Measurements from ENCODE around the gene TMEM120B. TPM values are rescaled to one million over a fixed set of nuclear protein-coding genes. Genes with fewer than 3 reads are reported as not detected.
A peak's percentile ranks its signal among the peaks of the same experiment; 100 is the strongest.

TMEM120B gene
- total RNA-seq, 6 donors from 2014 or later, result 8.9 to 23.0 (median 14.2) TPM

DNA sequence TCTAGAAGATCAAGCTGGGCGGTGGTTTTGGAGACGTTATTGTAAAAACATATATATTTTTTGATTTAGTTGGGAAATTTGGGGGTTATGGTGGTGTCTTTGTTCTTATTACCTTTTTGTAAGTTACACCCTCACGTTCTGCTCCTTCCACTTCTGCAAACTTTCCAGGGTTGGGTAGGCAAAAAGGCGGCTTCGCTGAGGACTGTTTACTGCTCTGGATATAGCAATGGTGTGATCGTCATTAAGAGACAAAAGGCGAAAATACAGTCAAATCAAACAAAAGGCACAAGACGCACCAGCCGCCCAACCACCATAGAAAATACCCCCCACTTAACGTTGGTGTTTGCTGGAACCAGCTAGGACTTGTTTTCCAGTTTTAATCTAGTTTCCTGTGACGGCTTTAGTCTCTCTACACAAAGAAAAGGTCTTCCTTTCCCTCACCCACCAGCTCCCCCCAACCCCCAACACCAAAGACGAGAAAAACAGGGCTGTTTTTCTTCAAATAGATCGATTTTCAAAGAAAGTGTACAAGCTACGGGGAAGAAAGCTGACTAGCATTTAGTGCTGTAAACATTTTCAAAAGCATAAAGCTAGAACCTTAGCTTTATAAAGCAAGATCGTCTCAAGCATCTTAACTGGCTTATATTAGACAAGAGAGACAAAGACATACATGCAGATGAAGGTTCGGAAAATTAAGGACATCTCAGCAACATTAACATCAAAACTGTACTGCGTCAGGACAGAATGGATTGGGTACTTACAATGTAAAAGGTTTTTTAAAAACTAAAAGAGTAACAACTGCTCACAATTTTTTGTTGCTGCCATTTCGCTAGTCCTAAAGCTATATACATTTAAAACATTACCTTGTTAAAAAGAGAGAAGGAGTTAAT, 89.3 kb downstream of the TMEM120B start:
- peaks cover 0 to 6% (median under 1%) of the 10 kb centered on the region in 4 donors for H3K36me3 ChIP-seq
- TF ChIP-seq POLR2A (IDR thresholded peaks at IDR 0.05), result no peak
- TF ChIP-seq EP300 (IDR thresholded peaks at IDR 0.05), result no peak
- TF ChIP-seq, protein P1, sequence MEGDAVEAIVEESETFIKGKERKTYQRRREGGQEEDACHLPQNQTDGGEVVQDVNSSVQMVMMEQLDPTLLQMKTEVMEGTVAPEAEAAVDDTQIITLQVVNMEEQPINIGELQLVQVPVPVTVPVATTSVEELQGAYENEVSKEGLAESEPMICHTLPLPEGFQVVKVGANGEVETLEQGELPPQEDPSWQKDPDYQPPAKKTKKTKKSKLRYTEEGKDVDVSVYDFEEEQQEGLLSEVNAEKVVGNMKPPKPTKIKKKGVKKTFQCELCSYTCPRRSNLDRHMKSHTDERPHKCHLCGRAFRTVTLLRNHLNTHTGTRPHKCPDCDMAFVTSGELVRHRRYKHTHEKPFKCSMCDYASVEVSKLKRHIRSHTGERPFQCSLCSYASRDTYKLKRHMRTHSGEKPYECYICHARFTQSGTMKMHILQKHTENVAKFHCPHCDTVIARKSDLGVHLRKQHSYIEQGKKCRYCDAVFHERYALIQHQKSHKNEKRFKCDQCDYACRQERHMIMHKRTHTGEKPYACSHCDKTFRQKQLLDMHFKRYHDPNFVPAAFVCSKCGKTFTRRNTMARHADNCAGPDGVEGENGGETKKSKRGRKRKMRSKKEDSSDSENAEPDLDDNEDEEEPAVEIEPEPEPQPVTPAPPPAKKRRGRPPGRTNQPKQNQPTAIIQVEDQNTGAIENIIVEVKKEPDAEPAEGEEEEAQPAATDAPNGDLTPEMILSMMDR (IDR thresholded peaks at IDR 0.05), result no peak
- no peak for TF ChIP-seq POLR2AphosphoS5 (IDR thresholded peaks at IDR 0.05)
- peak overlapping the region; percentile 45 to 85 (median 72) for H3K4me3 ChIP-seq
- no peaks in the 10 kb centered on the region for H3K27me3 ChIP-seq
- ATAC-seq (ENCODE audit: low FRiP score in 2 of 2) (no peak), DNase-seq (no peak)
- 0 to 1% methylated on average over 18 of the region's 18 CpGs for WGBS, 2 donors
- H3K4me1 ChIP-seq, result peaks cover 39 to 49% (median 42%) of the 10 kb centered on the region in 4 donors
- H3K9me3 ChIP-seq, result no peaks in the 10 kb centered on the region
- peak overlapping the region; percentile 96 to 100 (median 98) for H3K27ac ChIP-seq

DNA sequence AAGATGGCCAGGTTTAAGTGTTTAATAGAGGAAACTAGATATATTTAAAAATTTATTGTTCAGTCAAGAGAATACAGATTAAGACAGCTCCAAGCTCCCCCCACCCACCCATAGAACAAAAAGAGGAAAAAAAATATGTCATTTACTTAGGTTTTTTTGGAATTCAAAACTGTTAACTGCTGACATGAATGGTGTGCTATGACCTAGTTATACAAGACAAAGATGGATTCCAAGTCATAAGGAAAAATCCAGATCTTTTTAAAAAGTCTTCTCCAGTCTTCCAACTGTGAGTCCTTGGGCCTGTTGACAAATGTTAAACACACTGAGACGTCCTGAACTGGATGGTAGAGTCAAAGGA, 89.9 kb downstream of the TMEM120B start:
- Histone ChIP-seq H3K27me3 (no peaks in the 10 kb centered on the region), H3K36me3 (peaks cover 0 to 8% (median 4%) of the 10 kb centered on the region in 4 donors), H3K4me3 (peak overlapping the region; percentile 45 to 85 (median 72)), H3K27ac (peak overlapping the region; percentile 96 to 100 (median 98)), H3K9me3 (no peaks in the 10 kb centered on the region), H3K4me1 (peaks cover 39 to 49% (median 40%) of the 10 kb centered on the region in 4 donors)
- TF ChIP-seq EP300 (IDR thresholded peaks at IDR 0.05) (no peak), POLR2AphosphoS5 (IDR thresholded peaks at IDR 0.05) (no peak), POLR2A (IDR thresholded peaks at IDR 0.05) (no peak)
- TF ChIP-seq, protein P1 (IDR thresholded peaks at IDR 0.05), result no peak
- no peak for ATAC-seq (ENCODE audit: low FRiP score in 2 of 2)
- 0 to 4% methylated on average over 1 of the region's 1 CpG for WGBS, 2 donors
- no peak for DNase-seq

DNA sequence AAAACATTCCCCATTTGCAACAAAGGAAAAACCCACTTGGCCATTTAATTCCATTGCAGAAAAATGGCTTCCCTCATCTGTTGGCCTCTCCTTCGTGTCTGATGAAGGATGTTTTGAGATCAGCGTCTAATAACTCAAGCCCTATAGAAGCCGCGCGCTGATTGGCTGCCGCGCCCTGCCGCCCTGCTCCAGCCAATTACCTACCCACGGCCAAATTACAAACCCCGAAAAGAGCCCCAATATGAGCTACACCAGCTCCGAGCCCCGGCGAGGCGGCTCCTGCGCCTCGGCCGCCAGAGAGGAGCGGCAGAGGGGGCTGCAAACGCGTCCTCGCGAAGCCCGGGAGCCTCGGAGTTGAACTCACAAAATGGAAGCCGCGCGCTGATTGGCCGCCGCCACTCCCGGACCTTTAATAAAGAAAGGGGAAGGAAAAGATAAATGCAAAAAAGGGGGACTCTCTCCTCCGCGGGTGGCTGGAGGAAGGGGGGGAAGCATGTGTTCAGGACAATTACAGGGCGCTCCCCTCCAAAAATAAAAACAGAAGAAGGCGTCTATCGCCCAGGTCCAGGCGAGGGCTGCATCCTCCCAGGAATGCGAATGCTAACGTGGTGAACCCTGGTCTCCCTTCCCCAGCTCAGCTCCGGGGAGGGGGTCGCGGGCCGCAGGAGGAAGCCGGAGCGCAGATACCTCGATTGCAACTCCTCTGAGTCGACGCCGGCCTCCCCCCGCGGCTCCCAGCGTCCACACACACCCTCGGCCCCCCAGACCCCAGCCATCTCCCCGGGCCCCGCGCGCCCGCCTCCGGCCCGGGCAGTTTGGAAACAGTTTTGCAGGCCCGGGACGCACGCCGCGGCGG, 90.5 kb downstream of the TMEM120B start:
- peaks cover 0 to 12% (median 9%) of the 10 kb centered on the region in 4 donors for H3K36me3 ChIP-seq
- whole genome bisulfite sequencing, 2 donors, result 0 to 1% methylated on average over 38 to 43 of the region's 65 CpGs
- H3K27me3 ChIP-seq, result no peaks in the 10 kb centered on the region
- peaks cover 35 to 49% (median 37%) of the 10 kb centered on the region in 4 donors for H3K4me1 ChIP-seq
- peak overlapping the region; percentile 65 to 85 (median 72) for H3K4me3 ChIP-seq
- peak overlapping the region; percentile 96 to 100 (median 98) for H3K27ac ChIP-seq
- H3K9me3 ChIP-seq, result no peaks in the 10 kb centered on the region
- TF ChIP-seq POLR2AphosphoS5 (IDR thresholded peaks at IDR 0.05) (peak; percentile 93 to 96), POLR2A (IDR thresholded peaks at IDR 0.05) (peak; percentile 79 to 99 (median 86)), EP300 (IDR thresholded peaks at IDR 0.05) (peak in 1 of 4 donors; percentile 54)
- TF ChIP-seq, protein P1 (IDR thresholded peaks at IDR 0.05), result no peak
- DNase-seq (peak; percentile 91 to 97), ATAC-seq (ENCODE audit: low FRiP score in 2 of 2) (peak; percentile 74 to 80)

DNA sequence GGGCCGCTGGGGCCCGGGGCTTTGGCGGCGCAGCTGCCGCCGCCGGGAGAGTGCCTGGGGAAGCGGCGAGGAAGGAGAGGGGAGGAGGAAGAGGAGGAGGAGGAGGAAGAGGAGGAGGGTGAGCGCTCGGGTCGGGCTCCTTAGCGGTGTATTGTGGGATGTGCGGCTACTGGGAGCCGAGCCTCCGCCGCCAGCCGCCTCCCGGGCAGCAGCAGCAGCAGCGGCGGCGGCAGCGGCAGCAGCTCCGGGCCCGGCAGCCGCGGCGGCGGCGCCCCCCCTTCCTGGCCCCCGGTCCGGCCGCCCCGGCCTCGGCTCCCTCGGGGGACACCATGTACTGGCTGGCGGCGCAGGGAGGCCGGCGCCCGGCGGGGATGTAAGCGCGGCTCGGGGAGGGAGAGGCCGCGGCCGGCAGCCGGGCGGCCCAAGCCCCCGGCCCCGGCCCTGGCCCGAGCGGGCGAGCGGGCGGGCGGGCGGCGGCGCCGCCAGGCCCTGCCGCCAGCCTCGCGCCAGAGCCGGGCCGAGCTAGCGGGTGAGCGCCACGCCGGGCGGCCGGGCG, 91.4 kb downstream of the TMEM120B start, which contains the start of gene SETD1B:
Gene SETD1B (plus strand): TSS at position 149 of the 556 bp plus-strand sequence. CDS start 729 bp downstream, outside the sequence.
- Histone ChIP-seq H3K27ac (peak within 1 kb of the TSS; percentile 96 to 100 (median 98)), H3K9me3 (no peaks in the 10 kb centered on the region), H3K4me3 (peak within 1 kb of the TSS; percentile 66 to 85 (median 74)), H3K4me1 (peaks cover 26 to 41% (median 28%) of the 10 kb centered on the region in 4 donors), H3K27me3 (no peaks in the 10 kb centered on the region), H3K36me3 (peaks cover under 1 to 21% (median 16%) of the 10 kb centered on the region in 4 donors)
- peak; percentile 64 to 91 for DNase-seq
- no peak for TF ChIP-seq POLR2AphosphoS5 (IDR thresholded peaks at IDR 0.05)
- peak in 2 of 4 donors; percentile 28 to 39 for TF ChIP-seq POLR2A (IDR thresholded peaks at IDR 0.05)
- TF ChIP-seq EP300 (IDR thresholded peaks at IDR 0.05), result no peak
- TF ChIP-seq, protein P1 (IDR thresholded peaks at IDR 0.05), result peak in 2 of 6 experiments; percentile 11 to 20
- ATAC-seq (ENCODE audit: low FRiP score in 2 of 2), result peak in 1 of 2 donors; percentile 38
- WGBS, 2 donors, result 0 to 6% methylated on average over 9 to 30 of the region's 74 CpGs

Data from upper lobe of left lung (tissue), 6 donors.